Eye (tissue), 1 donor: ENCODE data around the gene GRSF1.
"Not testable (repeated sequence)": the region's sequence is repeated elsewhere in the genome, so short reads cannot be mapped to it uniquely, and the experiment has no call there.

Experiments used
- DNase-seq: peaks from one replicate; pipeline ENCODE4 v3.0.0-alpha.2; 2015

Gene GRSF1

DNA sequence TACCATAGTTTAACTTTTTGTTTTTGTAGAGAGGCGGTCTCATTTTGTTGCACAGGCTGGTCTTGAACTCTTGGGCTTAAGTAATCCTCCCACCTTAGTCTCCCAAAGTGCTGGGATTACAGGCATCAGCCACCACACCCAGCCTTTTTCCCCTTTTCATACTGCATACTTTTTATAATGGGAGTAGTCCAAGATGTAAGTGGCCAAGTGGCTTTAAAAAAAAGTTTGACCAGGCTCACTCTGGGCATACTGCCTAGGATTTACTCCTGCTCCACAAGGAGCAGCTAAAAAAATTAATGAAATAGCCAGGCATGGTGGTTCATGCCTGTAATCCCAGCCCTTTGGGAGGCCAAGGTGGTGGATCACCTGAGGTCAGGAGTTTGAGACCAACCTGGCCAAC is 6.0 kb downstream of the GRSF1 start:
- no peak for DNase-seq

DNA sequence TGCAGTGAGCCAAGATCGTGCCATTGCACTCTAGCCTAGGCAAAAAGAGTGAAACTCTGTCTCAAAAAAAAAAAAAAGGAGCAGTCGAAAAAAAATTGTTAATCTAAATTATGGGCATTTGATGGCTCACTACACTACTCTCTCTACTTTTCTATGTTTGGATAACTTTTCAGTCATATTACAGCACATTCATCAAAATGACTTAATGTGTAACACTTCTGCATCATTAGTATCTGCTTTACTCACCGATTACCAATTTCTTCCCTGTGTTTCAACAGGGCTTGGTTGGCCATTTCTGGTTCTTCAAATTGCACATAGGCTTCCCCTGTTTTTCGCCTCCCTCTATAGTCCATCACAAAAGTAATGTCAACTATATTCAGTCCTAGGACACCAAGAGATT is 8.4 kb downstream of the GRSF1 start:
- no peak for DNase-seq

- no peak for DNase-seq
Measured at GRCh38 chr4:70830054-70830453, 9.6 kb downstream of the GRSF1 start.

DNA sequence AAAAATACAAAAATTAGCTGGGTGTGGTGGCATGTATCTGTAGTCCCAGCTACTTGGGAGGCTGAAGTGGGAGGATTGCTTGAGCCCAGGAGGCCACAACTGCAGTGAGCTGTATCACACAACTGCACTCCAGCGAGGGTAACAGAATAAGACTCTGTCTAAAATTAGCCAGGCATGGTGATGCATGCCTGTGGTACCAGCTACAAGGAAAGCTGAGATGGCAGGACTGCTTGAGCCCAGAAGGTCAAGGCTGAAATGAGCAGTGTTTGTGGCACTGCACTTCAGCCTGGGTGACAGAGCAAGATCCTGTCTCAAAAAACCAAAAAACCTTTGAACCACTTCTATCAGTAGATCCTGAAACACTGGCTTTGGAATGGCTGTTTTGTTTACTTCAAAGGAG is 10.2 kb downstream of the GRSF1 start:
- DNase-seq, result no peak

DNA sequence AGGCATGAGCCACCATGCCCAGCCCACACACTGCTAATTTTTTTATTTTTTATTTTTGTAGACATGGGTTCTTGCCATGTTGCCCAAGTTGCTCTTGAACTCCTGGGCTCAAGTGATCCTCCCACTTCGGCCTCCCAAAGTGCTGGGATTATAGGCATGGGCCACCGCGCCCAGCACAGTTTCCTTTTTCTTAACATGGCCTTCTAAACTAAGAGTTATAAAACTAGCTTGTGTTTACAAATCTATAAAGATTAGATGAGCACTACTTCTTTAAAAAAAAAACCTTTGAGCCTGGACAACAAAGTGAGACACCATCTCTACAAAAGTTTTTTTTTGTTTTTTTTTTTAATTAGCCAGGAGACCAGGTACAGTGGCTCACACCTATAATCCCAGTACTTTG is 10.7 kb downstream of the GRSF1 start:
- DNase-seq, result no peak

DNA sequence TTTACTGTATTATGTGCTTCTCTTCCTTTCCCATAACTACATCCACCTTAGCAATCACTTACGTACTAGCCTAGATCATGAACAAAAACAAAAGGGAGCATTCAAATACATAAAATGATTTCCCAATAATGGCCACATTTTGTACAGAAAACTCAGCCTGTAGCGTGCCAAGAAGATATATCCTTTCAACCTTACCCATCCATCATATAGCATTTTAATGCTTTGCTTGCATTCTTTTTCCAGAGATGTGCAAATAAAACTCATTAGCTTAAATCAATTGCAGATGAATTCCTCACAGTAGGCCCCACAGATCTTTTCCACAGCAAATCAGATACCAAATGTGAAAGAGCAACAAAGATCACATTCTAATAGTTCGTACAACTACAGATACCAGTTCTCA is 20.8 kb downstream of the GRSF1 start:
- DNase-seq, result no peak

DNA sequence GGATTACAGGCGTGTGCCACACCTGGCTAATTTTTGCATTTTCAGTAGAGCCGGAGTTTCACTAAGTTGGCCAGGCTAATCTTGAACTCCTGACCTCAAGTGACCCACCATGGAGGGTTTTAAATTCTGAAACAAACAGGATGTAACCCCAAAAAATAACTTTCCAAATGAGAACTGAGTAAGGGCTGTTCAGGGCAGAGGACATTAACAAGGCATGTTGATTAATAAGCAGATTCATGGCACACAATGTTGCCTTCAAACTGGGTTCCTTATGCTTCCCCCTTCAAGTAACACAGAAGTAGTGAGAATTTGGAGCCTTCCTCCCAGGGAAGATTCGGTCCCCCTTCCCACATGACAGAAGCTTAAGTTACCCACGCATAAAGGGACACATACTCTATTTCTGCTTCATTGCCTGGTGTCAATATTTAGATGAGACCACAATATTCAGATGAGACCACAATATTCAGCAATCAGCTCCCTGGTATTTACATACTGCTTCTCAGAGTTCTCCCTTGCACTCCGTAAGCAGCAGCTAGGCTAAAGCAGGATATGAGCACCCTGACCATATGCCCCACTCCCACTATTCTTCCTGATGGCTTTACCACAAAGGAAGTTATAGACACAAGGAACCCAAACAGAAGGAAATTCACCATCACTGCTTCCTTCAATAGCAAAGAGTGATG is 21.4 kb downstream of the GRSF1 start:
- no peak for DNase-seq

GRCh38 chr4:70816894-70817293 is 22.8 kb downstream of the GRSF1 start:
- DNase-seq, result no peak

DNA sequence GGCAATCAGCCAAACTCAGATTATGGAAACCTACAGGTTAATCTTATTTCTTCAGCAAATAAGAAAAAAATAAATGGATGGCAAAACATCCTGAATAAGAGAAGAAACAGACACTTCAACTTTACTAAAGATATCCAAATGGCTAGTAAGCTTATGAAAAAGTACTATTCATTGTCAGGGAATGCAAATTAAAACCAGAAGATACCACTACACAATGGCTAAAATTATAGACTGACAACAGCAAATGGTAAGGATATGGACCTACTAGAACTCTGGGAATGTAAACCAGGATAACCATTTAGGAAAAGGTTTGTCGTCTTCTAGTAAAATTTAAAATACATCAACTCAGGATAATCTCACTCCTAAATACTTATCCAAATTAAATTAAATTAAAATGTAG is 24.3 kb downstream of the GRSF1 start:
- no peak for DNase-seq

DNA sequence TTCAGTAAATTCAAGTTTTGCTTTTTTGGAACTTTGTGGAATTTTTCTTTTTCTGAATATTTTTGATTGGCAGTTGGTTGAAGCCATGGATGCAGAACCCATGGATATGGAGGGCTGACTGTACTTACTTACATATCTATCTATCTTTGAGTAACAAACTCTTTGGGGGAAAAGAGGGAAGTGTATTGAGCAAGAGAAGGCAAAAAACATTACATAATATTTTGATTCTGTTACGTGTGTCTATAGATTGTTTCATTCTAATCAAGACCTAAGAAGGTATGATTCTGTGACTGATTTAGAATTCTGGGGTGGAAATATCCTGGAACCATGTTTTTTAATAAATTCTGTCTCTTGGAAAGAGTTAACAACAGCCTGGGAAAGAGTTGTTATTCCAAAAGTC is 31.5 kb downstream of the GRSF1 start:
- DNase-seq, result no peak

GRCh38 chr4:70802928-70803580 is 36.6 kb downstream of the GRSF1 start:
- DNase-seq, result no peak

DNA sequence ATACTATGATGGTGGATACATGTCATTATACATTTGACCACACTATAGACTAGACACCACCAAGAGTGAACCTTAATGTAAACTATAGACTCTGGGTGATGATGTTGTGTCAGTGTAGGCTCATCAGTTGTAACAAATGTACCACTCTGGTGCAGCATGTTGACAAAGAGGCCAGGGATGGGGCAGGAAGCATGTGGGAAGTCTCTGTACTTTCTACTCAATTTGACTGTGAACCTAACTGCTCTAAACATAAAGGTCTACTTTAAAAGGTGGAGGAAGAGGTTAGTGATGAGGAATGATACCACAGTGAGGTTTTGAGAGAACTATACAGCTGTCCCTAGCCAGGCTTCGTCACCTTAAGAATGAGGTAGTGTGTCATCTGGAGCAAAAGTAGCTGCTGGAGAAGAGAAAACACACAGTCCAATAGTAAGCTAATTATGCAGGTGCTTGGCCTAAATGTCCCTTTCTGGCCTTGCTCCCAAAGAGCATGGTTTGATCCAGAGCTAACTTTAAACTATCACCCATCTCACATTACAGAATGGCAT is 38.4 kb downstream of the GRSF1 start:
- DNase-seq, result no peak

DNA sequence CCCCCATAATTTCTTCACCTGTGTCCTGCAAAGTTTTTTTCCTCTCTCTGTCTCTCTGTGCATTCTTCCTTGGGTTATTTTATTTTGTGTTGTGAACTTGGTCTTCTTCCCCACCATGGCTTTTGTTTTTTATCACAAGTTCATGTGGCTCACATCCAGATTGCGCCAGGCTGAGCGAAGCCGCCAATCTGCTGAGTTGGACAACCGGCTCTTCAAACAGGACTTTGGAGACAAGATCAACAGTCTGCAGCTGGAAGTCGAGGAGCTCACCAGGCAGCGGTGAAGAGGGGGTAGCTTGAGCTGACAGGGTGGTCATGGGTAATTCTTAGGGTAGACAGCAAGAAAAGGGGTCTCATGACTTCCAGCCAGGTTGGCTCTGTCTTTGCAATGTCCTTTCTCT is 46.1 kb downstream of the GRSF1 start:
- no peak for DNase-seq

GRCh38 chr4:70788733-70789132 is 51.0 kb downstream of the GRSF1 start:
- no peak for DNase-seq

- no peak for DNase-seq
Measured at GRCh38 chr4:70787496-70787895, 52.2 kb downstream of the GRSF1 start.

- DNase-seq, result no peak
Measured at GRCh38 chr4:70783096-70783495, 56.6 kb downstream of the GRSF1 start.

- no peak for DNase-seq
Measured at GRCh38 chr4:70778888-70779422, 60.7 kb downstream of the GRSF1 start.

- no peak for DNase-seq
Measured at GRCh38 chr4:70772929-70773555, 66.6 kb downstream of the GRSF1 start.

GRCh38 chr4:70769396-70769795 is 70.3 kb downstream of the GRSF1 start:
- not testable (repeated sequence) for DNase-seq

- no peak for DNase-seq
Measured at GRCh38 chr4:70768301-70768948, 71.3 kb downstream of the GRSF1 start.
